NCI-H526 (cell line): ENCODE measurements around the gene RBM47.
"Not testable (repeated sequence)": the region's sequence is repeated elsewhere in the genome, so short reads cannot be mapped to it uniquely, and the experiment has no call there.

ENCODE experiments used
- DNase-seq, 2 experiments: peaks; one replicate each; lab custom pipeline; 2025; lab: John Stamatoyannopoulos, UW

The RBM47 gene

DNA sequence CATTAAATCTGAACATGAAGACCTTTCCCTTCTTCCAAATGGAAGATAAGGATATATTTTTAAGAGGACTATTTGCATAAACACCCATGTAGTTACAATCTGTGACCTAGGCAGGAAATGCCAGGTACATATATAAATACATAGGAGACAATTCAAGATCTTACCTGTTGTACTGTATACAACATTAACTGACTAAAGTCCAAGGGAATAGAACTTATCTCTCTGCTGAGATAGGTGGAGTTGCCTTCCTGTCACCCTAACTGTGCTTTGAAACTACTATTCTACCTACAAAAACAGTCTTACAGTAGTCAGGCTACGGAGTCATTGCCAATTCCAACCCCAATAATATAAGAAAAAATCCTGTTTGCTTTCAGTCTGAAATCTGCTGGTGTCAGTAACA lies 188.2 kb downstream of the RBM47 start:
- DNase-seq, result no peak

DNA sequence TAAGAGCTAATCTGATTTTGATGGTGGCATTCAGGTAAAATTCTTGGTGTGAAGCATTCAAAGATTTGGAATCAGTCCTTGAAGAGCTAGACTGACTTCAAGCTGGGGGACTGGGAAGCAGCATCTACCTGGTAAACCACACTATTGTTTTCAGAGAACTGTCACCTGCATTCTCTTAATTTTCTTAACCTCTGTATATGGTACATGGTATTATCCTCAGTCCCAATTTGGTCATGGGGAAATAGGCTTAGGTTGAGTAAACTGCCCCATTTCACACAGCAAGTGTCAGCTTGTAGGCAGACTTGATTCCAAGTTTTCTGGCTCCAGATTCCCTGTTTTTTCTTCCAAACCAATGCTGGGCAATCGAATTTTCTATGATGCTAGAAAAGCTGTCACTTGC lies 190.1 kb downstream of the RBM47 start:
- no peak for DNase-seq

DNA sequence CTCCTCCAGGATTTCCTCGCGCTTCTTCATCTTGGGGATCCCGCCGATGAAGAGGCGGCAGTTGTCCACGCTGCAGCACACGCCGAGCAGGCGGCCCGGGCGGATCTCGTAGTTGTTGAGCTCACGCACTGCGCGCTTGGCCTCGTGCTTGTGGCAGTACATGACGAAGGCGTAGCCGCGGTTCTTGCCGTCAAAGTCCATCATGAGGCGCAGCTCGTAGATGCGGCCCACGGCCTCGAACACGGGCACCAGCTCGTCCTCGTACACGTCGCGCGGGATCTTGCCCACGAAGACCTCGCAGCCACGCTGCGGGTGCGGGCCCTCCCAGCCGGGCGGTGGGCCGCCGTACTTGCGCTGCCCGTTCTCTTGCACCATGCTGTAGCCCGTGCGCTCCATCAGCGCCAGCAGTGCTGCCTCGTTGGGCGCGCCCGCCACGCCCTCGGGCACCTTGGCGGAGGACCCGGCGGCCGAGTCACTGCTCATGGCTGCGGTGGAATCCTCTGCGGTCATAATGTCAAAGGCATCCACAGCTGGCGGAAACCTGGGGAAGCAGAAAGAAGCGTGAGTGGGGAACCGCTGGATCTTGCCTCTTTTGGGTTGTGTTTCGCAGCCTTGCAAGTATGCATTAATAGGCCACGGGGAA lies 191.2 kb downstream of the RBM47 start:
- no peak for DNase-seq

DNA sequence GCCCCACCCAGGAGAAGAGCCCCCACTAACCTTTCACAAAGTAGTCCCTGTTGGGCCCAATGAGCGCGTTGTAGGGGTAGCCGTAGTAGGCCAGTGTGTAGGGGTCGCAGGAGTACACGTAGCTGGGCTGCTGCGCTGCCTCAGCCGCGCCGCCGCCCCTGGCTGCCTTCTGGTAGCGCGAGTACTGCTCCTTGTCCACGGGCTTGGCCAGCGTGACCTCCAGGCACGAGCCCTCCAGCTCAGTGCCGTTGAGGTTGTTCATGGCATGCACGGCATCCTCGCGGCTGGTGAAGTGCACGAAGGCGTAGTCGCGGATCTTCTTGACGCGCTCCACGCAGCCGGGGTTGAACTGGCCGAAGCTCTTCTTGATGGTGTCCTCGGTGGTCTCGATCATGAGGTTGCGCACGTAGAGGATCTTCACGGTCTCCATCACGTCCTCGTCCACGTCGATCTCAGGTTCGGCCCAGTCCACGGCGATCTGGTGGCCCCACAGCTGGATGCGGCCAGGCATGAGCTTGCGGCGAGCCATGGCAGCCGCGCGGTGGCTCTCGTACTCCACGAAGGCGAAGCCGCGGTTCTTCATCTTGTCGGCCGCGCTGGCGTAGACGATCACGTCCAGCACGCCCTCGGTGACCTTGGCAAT lies 191.8 kb downstream of the RBM47 start:
- DNase-seq, result no peak

DNA sequence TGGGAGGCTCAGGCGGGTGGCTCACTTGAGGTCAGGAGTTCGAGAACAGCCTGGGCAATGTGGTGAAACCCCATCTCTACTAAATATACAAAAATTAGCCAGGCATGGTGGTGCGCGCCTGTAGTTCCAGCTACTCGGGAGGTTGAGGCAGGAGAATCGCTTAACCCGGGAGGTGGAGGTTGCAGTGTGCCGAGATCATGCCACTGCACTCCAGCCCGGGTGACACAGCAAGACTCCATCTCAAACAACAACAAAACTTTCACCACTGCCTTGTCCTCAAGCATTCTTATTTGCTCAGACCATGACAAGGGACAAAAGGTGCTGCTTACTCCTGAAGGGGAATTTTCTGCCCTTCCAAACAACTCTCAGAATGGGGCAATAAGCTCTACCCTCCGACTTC lies 194.4 kb downstream of the RBM47 start:
- DNase-seq, result not testable (repeated sequence)

DNA sequence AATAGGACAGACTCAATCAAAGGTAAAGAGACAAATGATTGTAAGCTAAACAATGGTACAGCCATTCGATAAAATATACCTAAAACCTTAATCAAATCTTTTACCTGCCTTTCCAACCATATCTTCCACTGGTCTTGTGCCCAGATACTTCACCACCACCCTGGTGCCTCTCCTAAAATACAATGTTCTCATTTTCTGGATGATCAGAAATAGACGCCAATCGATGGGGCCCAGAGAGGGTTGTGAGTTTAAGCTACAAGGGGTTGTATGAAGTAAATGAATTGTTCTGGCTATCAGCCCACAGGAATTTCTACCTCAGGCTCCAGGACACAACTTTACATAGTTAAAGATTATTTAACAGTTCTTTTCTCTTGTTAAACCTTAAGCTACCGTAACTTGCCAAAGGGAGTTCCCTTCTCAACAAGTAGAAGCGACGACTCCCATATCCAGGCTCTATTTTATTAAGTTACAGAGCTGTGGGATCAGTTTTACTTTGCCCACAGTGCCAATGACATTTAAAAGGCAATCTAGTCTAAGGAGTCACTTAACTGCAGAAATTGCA lies 195.5 kb downstream of the RBM47 start:
- no peak for DNase-seq

DNA sequence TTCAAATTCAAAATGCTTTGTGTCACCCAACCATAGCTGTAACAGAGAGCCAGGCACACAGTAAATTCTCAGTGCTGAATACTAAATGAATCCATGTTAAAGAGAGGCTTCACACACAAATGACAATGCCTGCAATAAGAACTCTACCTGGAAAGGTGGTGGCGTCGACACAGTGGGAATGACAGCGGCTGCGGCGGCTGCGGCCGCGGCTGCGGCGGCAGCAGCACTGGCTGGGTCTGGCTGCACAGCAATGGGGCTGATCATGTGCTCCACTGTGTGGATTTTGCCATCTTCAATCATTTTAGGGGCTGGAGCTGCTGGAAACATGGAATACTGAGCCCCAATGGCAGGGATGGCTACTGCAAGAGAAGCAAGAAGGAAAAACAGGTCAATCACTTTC lies 197.2 kb downstream of the RBM47 start:
- no peak for DNase-seq

DNA sequence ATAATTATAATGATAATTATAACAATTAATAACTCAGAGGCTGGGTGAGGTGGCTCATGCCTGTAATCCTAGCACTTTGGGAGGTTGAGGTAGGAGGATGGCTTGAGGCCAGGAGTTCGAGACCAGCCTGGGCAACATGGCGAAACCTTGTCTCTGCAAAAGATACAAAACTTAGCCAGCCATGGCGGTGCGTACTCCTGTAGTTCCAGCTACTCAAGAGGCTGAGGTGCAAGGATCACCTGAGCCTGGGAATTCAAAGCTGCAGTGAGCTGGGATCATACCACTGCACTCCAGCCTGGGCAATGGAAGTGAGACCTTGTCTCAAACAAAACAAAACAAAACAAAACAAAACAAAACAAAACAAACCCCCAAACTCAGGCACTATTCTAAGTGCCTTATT lies 201.8 kb downstream of the RBM47 start:
- not testable (repeated sequence) for DNase-seq

DNA sequence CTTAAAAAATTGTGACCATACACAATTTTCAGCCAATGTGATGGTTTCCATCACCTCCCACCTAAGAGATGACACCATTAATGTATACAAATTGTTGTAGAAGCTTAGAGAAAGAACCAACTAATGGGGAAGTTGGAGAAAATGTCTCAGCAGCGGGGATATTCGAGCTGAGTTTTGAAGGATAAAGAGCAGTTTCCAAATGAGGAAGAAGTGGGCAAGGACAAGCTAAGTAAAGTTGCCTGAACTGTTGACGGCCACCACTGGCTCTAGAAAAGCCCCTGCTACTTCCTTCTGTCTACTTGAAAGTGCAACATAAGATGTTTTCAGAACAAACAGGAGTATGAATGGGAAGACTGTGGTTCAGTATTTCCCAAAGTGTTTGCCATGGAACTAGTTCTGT lies 202.5 kb downstream of the RBM47 start:
- no peak for DNase-seq

DNA sequence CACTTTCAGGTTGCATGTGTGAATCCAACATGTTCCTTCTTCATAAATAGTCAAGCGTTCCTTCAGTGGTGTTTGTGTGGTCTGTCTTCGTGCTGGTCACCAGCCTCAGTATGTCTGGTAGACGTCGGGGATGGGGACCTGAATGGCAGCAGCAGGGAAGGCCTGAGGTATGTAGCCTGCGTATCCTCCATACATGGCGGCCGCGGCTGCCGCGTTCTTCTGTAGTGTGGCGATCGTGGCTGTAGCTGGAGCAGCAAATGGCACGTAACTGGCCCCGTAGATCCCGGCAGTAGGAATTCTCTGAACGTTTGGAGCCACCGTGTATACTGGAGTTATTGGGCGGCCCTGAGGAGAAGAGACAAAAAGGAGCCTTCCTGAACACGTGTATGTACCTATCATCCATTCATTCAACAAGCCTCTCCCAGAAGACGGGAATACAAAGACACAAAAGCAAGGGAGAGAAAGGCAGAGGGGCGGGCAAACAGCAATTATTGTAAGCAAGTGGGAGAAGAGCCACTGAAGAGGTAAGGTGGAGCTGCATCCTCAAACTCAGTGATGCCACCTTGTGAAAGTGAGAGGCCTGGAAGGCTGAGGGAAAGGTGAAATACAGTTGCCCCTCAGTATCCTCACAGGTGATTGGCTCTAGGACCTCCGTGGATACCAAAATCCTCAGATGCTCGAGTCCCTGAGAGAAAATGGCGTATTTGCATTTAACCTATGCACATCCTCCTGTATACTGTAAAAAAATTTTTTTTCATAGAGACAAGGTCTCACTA lies 203.7 kb downstream of the RBM47 start:
- DNase-seq, result no peak

DNA sequence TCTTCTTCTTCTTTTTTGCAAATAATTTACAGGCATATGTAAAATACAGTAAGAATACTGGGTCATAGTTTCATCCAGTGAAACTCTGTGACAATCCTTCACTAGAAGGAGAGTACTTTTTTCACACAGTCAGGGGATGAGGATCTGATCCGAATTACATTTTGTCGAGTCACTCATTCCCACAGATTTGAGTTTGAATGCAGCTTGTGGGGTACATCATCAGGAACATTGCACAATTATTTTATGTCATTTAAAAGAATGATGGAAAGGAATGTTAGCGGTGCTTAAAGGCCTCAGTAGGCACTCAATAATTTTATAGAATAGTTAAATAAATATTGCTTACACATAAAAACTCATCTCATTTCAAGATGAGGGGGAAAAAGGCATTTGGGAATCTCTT lies 205.9 kb downstream of the RBM47 start:
- DNase-seq, result no peak

DNA sequence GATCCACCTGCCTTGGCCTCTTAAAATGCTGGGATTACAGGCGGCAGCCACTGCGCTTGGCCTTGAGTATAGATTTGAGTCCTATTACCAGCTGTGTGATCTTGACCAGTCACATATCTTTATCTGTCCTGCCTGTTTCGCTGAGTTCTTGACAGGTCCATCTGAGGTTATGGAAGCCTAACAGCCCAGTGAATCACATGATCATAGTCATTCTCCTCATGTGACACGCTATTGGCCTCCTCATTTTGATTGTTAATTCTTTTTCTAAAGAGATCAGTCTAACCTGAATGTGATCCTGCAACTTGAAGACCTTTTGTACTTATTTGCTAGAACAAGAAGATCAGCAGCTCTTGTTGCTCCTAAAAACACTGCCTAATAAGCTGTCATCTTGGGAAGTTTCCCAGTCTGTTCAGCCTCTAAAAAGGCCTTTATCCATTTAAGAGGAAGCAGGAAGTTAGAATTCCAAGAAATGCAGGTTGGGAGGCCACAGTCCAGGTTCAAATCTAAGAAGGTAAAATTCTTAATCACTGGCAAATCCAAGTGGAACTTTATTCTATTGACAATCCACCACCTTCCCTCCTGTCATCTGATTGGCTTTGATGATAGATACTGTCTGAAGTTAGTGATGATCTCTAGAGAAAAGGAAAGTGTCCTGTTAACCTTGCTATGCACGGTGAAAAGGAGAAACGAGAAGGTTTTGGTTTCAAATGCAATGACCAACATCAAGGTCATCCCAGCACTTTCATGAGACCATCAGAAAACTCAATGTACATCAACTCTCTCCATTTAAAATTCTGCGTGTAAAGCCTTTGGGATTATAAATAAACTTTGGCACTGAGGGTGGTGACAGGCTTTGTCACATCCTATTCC lies 207.6 kb downstream of the RBM47 start:
- DNase-seq, result no peak

DNA sequence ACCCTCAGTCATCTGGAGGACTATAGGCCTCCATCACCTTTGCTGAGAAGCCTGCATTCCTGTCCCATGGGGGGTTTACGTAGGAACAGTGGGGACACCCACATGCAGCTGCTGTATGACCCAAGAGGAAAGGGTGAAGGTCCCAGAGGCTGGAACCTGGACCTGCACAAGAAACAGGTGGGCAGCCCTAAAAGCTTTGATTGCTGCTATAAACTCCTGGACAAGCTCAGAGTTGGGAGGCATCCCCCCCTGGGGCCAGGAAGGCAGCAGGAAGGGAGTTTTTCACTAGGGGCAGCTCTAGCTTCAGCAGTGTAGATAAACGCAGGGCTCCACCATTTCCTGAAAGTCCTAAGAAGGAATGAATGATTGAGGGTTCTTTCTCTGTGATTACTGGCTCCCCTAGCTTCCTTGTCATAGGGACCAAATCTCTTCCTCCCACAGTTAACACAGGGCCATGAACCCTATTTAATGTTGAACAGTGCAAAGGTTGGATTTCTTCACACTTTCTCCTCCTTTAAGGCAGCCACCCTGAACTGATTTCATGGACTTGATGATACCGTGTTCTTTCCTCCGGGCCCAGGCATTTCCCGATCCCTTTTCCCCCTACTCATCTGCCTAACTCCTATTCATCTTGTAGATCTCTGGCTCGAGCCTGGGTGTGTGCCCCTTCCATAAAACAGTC lies 210.3 kb downstream of the RBM47 start:
- no peak for DNase-seq

DNA sequence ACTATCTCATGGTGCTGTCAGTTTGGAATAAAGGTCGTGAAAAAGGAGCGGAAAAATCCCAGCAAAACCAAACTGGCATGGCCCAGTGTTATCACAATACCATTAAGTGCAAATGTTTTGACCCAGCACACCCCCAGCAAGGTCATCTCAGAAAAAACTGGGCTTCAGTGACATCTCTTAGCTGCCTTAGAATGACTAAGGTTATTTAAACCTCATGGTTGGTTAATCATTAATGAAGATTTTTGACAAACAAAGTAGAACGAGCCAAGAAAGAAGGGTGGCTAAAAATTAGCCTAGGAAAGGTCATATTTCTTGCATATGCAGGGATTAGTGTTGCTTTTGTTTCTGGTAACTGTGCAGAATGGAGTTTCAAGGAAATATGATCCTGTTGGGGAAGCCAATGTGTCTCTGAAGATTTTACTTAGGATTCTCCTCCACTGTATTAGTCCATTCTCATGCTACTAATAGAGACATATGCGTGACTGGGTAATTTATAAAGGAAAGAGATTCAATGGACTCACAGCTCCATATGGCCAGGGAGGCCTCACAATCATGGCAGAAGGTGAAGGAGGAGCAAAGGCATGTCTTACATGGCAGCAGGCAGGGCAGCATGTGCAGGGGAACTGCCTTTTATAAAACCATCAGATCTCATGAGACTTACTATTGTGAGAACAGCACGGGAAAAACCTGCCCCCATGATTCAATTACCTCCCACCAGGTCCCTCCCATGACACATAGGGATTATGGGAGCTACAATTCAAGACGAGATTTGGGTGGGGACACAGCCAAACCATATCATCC lies 211.0 kb downstream of the RBM47 start:
- DNase-seq, result peak; percentile 46 to 66

DNA sequence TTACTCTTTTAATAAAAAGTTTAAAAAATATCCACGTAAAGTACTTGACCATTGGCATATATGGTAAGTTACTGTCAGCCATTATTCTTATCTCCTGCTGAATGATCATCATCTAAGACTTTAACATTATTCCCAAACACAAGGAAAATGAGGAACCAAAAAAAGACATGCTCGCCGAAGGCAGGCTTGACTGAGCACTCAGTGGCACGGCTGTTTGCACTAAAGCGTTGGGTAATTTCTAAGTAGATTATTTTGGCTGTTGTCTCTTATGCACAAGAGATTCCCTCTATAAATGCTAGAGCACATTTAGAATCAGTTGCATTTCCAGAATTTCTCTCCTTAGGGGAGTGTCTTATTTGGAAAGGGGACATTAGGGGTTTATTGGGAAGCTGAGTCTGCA lies 211.7 kb downstream of the RBM47 start:
- DNase-seq, result no peak

DNA sequence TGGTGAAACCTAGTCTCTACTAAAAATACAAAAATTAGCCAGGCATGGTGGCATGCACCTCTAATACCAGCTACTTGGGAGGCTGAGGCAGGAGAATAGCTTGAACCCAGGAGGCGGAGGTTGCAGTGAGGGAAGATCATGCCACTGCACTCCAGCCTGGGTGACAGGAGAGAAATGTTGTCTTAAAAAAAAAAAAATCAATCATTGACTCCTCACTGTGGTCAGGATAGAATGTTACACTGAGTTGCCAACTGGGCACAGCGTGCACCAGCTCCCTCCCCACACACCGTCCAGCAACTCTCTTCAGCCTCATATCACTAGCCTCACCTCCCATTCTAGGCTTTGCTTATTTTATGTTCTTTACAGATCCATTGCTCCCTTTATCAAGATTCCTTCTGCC lies 215.0 kb downstream of the RBM47 start:
- DNase-seq, result no peak

DNA sequence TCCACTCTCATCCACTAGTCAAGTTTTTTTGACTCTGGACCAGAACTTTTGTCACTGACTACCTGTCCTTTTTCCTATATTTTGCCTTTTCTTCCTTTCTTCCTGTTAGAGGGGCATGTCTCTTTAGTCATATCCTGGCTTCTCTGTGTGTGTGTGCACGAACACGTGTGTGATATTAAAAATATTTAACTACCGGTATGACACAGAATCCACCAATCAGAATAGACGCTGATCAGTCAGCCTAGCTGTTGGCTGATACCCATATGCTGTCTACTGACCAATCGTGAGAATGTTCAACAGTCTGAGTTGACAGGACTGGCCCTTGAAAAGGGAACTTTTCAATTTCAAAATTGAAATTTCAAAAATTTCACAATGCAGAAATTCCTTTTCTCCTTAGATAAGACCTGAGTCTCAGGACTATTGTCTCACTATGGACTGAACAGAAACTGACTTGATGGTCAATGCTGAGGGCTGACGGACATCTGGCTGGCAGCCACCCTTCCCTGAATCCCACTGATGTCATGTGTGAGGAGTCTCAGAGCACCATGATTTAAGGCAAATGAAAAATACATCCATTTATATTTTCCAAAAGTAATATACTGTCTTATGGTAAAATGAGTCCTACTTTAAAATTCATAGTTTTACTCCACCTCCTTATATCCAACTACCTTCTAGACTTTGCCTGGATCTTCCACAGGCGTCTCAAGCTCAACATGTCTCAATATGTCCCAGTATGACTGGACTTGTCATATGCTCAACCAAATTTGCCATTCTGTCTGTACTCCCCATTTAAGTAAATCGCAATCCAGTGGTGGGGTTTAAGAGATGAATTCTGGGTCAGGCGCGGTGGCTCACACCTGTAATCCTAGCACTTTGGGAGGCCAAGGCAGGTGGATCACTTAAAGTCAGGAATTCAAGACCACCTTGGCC lies 216.5 kb downstream of the RBM47 start:
- no peak for DNase-seq

DNA sequence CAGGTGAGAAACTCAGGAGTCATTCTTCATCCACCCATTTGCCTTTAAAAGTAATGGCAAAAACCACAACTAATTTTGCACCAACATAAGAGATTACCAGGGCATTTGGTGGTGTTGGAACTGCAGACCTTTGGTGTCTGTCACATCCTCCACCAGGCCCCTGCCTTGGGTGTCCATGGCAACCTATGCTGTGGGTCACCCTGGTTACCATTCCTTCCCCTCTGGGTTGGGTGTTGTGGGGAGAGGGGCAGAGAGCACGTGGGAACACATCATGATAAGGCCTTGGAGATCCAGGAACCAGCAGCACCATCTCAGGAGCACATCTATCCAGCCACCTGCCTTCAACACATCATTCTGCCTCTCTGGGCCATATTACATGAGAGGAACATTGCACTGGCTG lies 217.3 kb downstream of the RBM47 start:
- DNase-seq, result no peak

DNA sequence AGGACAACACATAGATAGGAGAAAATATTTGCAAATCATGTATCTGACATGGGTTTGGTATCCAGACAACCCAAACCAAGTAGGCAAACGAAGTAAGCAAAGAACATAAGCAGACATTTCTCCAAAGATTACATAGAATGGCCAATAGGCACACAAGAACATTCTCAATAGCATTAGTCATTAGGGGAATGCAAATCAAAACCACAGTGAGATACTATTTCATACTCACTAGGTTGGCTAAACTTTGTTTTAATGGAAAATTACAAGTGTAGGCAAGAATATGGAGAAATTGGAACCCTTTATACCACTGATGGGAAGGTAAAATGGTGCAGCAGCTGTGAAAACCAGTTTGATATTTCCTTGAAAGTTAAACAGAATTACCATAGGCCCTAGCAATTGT lies 219.8 kb downstream of the RBM47 start:
- DNase-seq, result no peak
